Activated CD8-positive, alpha-beta T cell treated with anti-CD3 and anti-CD28 coated beads for 36 hours (primary cell): ENCODE measurements around the gene MTMR12. TPM values are rescaled to one million over a fixed set of nuclear protein-coding genes. Genes with fewer than 3 reads are reported as not detected.
"Not testable (repeated sequence)": the region's sequence is repeated elsewhere in the genome, so short reads cannot be mapped to it uniquely, and the experiment has no call there.

Experiments used
- ATAC-seq: fragments of 200-7000 bp; cut with Tn5 transposase; one replicate; pipeline ENCODE4 v1.10.0; 2021; ENCODE audit warnings: mild to moderate bottlenecking, moderate library complexity
- CTCF ChIA-PET: fragments of 350-600 bp; sonication (Branson Sonifier 250); formaldehyde crosslinking; loops from one replicate; lab custom pipeline; 2021; ENCODE audit warnings: antibody characterized with exemption; lab: Charles Lee
- POLR2A ChIA-PET: fragments of 350-600 bp; sonication (Branson Sonifier 250); formaldehyde crosslinking; loops from one replicate; lab custom pipeline; 2021; ENCODE audit warnings: antibody characterized with exemption; lab: Charles Lee
- DNase-seq: peaks from one replicate; pipeline ENCODE4 v3.0.0-alpha.2; 2020
- H3K27ac Mint-ChIP-seq: one replicate; pipeline ENCODE4 v1.8.0; 2021; ENCODE audit warnings: mild to moderate bottlenecking, mixed read lengths
- H3K27me3 Mint-ChIP-seq: one replicate; pipeline ENCODE4 v1.8.0; 2021; ENCODE audit warnings: mixed read lengths
- H3K36me3 Mint-ChIP-seq: one replicate; pipeline ENCODE4 v1.8.0; 2021; ENCODE audit warnings: low read depth, mixed read lengths
- H3K4me1 Mint-ChIP-seq: one replicate; pipeline ENCODE4 v1.8.0; 2021; ENCODE audit warnings: low read depth, mixed read lengths
- H3K4me3 Mint-ChIP-seq: one replicate; pipeline ENCODE4 v1.8.0; 2021; ENCODE audit warnings: mild to moderate bottlenecking, moderate library complexity, mixed read lengths
- H3K9me3 Mint-ChIP-seq: one replicate; pipeline ENCODE4 v1.8.0; 2021; ENCODE audit warnings: mixed read lengths
- intact Hi-C: fragments of 100-400 bp; cut with micrococcal nuclease; formaldehyde crosslinking; loops from one replicate; pipeline ENCODE4 v1.10.0; 2022
- total RNA-seq, 2 experiments: library from RNA; stranded (reverse); gene quantifications; one replicate each; pipeline ENCODE4 v1.2.3, GENCODE V29; 2021
- TF ChIP-seq, protein P1 (sequence below): fragments of 200-600 bp; IDR thresholded peaks from one replicate; pipeline ENCODE4 v1.8.0; 2022; ENCODE audit warnings: antibody characterized with exemption, mild to moderate bottlenecking

The MTMR12 gene
- total RNA-seq, 2 experiments from 2014 or later, result 19.7 to 19.9 TPM

DNA sequence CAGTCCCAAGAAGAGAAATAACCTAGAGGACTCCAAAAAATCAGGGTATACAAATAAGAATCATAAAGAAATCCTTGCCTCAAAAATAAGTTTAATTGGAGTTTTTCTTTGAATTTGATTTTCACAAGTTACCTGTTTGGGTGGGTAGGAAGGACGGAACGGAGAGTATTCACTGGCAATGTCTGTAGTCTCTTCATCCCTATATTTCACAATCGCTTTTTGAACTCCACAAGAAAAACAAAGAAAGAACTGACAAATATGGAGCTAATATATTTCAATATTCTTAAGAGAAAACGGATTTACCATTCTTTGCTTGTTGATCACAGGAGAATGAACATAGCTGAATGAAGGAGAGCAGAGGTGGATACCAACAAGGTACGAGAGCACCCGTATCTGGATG, 30.1 kb downstream of the MTMR12 start:
- TF ChIP-seq, protein P1, sequence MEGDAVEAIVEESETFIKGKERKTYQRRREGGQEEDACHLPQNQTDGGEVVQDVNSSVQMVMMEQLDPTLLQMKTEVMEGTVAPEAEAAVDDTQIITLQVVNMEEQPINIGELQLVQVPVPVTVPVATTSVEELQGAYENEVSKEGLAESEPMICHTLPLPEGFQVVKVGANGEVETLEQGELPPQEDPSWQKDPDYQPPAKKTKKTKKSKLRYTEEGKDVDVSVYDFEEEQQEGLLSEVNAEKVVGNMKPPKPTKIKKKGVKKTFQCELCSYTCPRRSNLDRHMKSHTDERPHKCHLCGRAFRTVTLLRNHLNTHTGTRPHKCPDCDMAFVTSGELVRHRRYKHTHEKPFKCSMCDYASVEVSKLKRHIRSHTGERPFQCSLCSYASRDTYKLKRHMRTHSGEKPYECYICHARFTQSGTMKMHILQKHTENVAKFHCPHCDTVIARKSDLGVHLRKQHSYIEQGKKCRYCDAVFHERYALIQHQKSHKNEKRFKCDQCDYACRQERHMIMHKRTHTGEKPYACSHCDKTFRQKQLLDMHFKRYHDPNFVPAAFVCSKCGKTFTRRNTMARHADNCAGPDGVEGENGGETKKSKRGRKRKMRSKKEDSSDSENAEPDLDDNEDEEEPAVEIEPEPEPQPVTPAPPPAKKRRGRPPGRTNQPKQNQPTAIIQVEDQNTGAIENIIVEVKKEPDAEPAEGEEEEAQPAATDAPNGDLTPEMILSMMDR, result no peak
- ATAC-seq, result no peak
- Mint-ChIP-seq H3K36me3 (peaks cover 22% of the 10 kb centered on the region), H3K27me3 (no peaks in the 10 kb centered on the region), H3K4me3 (no peak overlapping the region), H3K9me3 (peaks cover 3% of the 10 kb centered on the region), H3K27ac (no peak overlapping the region), H3K4me1 (peaks cover 62% of the 10 kb centered on the region)
- ChIA-PET POLR2A (interaction anchor here (1.0 kb wide), 1 partner anchor 31 kb away, joined by 3 read pairs; the partner anchor contains the start of gene MTMR12), CTCF (interaction anchor here (0.6 to 2.1 kb wide), 4 partner anchors 25 to 156 kb away, joined by 3 to 8 read pairs (median 4); no protein-coding TSS in a partner anchor)
- intact Hi-C loops, result no loop called here
- no peak for DNase-seq

DNA sequence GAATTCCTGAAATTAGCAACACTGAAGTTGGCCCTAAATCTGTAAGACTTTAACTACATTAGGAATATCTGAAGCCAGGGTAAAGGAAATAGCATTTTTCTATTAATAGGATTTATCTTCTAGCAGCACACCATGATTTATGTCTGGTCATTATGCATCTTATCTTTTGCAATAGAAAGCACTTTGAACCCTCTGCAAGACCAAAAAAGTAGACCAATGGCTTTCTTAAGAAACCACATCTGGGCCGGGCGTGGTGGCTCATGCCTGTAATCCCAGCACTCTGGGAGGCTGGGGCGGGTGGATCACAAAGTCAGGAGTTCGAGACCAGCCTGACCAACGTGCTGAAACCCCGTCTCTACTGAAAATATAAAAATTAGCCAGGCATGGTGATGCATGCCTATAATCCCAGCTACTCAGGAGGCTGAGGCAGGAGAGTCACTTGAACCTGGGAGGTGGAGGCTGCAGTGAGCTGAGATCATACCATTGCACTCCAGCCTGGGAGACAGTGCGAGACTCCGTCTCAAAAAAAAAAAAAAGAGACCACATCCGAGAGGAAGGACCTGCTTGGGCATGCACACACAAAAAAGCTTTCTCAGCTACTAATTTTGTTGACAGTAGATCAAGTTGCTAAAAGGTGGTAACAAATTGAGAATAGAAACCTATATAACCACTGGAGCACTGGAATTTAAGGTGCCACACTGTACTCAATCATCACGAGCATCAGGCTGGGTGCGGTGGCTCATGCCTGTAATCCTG, 31.2 kb downstream of the MTMR12 start:
- H3K27ac Mint-ChIP-seq, result peak overlapping the region; percentile 72
- intact Hi-C loops, ATAC-seq, DNase-seq, H3K27me3 Mint-ChIP-seq, H3K4me3 Mint-ChIP-seq, H3K9me3 Mint-ChIP-seq: not testable (repeated sequence)
- POLR2A ChIA-PET, result interaction anchor here (0.6 kb wide), 1 partner anchor 107 kb away, joined by 3 read pairs; no protein-coding TSS in a partner anchor
- CTCF ChIA-PET, result interaction anchor here (1.2 kb wide), 1 partner anchor 18 kb away, joined by 3 read pairs; no protein-coding TSS in a partner anchor
- peaks cover 23% of the 10 kb centered on the region for H3K36me3 Mint-ChIP-seq
- peaks cover 65% of the 10 kb centered on the region for H3K4me1 Mint-ChIP-seq

DNA sequence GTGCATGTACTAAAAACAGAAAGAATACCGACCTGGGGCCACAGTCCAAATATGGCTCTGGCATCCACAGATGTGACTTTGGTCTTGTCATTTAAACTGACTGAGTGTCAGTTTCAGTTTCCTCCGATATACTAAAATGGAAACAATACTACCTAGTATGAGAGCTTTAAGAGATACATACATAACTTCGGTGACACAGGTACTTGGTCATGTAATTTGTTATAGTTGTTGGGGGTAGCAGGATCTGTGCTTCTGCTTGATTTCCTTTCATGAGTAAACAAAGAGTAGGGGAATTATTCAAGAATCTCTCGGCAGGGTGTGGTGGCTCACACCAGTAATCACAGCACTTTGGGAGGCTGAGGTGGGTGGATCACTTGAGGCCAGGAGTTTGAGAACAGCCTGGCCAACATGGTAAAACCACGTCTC, 32.1 kb downstream of the MTMR12 start:
- peaks cover 72% of the 10 kb centered on the region for H3K4me1 Mint-ChIP-seq
- H3K4me3 Mint-ChIP-seq, result peak overlapping the region; percentile 43
- peak; percentile 73 for ATAC-seq
- H3K27me3 Mint-ChIP-seq, result no peaks in the 10 kb centered on the region
- DNase-seq, result peak; percentile 50
- ChIA-PET CTCF (interaction anchor here (1.1 to 1.2 kb wide), 4 partner anchors 10 to 49 kb away, joined by 3 to 4 read pairs (median 3); no protein-coding TSS in a partner anchor), POLR2A (no interaction called here)
- H3K36me3 Mint-ChIP-seq, result peaks cover 29% of the 10 kb centered on the region
- intact Hi-C loops, result no loop called here
- H3K27ac Mint-ChIP-seq, result peak overlapping the region; percentile 91
- peaks cover 3% of the 10 kb centered on the region for H3K9me3 Mint-ChIP-seq
- TF ChIP-seq, protein P1, result no peak

DNA sequence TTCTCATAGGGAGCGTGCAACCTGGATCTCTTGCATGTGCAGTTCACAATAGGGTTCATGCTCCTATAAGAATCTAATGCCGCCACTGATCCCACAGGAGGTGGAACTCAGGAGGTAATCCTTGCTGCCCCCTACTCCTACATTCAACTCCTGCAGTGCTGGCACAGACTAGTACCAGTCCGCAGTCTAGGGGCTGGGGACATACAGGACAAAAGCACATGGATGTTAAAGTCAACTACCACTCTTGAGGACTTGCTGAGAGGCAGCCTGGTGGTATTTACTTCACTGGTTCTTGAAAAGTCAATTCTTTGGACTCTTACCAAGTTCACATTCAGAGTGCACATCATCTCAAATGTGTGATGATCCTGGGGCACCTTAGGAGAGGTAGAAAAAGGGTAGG, 33.0 kb downstream of the MTMR12 start:
- ATAC-seq, result no peak
- CTCF ChIA-PET, result interaction anchor here (1.1 to 1.2 kb wide), 3 partner anchors 9 to 50 kb away, joined by 3 to 4 read pairs (median 3); no protein-coding TSS in a partner anchor

DNA sequence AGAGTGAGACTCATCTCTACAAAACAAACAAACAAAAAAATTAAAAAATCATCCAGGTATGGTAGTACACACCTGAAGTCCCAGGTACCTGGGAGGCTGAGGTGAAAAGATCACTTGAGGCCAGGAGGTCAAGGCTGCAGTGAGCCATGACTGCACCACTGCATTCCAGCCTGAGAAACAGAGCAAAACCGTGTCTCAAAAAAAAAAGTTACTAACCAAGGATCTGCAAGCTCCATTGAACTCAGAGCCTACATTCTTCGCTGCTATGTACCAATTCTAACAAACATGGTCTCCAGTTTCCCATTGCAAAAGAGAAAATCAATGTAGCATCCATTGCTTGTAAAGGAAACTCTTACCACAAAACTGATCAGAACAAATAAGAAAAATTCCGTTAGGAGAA, 33.5 kb downstream of the MTMR12 start:
- TF ChIP-seq, protein P1, result no peak
- ChIA-PET POLR2A (interaction anchor here (0.6 kb wide), 1 partner anchor 311 kb away, joined by 4 read pairs; no protein-coding TSS in a partner anchor), CTCF (interaction anchor here (1.0 to 1.5 kb wide), 3 partner anchors 47 to 51 kb away, joined by 3 to 5 read pairs (median 4); no protein-coding TSS in a partner anchor)
- Mint-ChIP-seq H3K4me1 (peaks cover 67% of the 10 kb centered on the region), H3K27me3 (no peaks in the 10 kb centered on the region), H3K27ac (no peak overlapping the region), H3K36me3 (peaks cover 31% of the 10 kb centered on the region), H3K4me3 (no peak overlapping the region), H3K9me3 (peaks cover 3% of the 10 kb centered on the region)
- no peak for DNase-seq
- intact Hi-C loops, result no loop called here
- ATAC-seq, result no peak

More for the DNA sequence above, 33.0 kb downstream of the MTMR12 start:
- intact Hi-C loops, result no loop called here
- Mint-ChIP-seq H3K9me3 (peaks cover 3% of the 10 kb centered on the region), H3K4me1 (peaks cover 72% of the 10 kb centered on the region), H3K27ac (peak overlapping the region; percentile 69), H3K36me3 (peaks cover 31% of the 10 kb centered on the region), H3K27me3 (no peaks in the 10 kb centered on the region), H3K4me3 (no peak overlapping the region)
- no peak for DNase-seq
- POLR2A ChIA-PET, result interaction anchor here (0.6 kb wide), 1 partner anchor 310 kb away, joined by 4 read pairs; no protein-coding TSS in a partner anchor
- TF ChIP-seq, protein P1, result no peak
